ENCODE measurements around the gene STK32B. TPM values are rescaled to one million over a fixed set of nuclear protein-coding genes. Genes with fewer than 3 reads are reported as not detected.

STK32B gene
- total RNA-seq, 1 donor from 2014 or later, result 2.5 TPM

DNA sequence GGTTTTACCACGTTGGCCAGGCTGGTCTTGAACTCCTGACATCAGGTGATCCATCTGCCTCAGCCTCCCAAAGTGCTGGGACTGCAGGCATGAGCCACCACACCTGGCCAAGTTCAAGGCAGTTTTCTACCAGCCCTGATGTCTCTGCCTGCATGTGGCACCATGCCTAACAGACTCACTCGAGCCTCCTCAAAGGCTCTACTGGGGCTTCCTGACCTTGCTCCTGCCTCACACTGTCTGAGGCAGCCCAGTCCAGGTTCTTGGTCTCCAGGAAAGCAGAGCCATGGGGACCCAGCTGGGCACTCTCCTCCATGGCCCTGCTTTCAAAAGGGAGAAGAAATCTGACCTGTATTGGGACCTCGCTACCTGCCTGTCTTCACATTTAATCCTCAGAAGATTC lies 370.1 kb downstream of the STK32B start:
- no peak for TF ChIP-seq CTCF (IDR thresholded peaks at IDR 0.05; ENCODE audit: partially characterized antibody, unreplicated experiment)
- Mint-ChIP-seq H3K27ac (ENCODE audit: unreplicated experiment) (peak overlapping the region; percentile 63), H3K36me3 (ENCODE audit: unreplicated experiment) (peaks cover 8% of the 10 kb centered on the region), H3K27me3 (ENCODE audit: unreplicated experiment) (peaks cover 2% of the 10 kb centered on the region), H3K9me3 (ENCODE audit: unreplicated experiment) (peaks cover 3% of the 10 kb centered on the region), H3K4me1 (ENCODE audit: low read depth, unreplicated experiment) (no peaks in the 10 kb centered on the region), H3K4me3 (ENCODE audit: unreplicated experiment) (no peak overlapping the region)
- no peak for DNase-seq

GRCh38 chr4:5422195-5422594 lies 370.9 kb downstream of the STK32B start:
- Mint-ChIP-seq H3K27me3 (ENCODE audit: unreplicated experiment) (peaks cover 2% of the 10 kb centered on the region), H3K27ac (ENCODE audit: unreplicated experiment) (no peak overlapping the region), H3K4me3 (ENCODE audit: unreplicated experiment) (no peak overlapping the region), H3K9me3 (ENCODE audit: unreplicated experiment) (peaks cover 3% of the 10 kb centered on the region), H3K4me1 (ENCODE audit: low read depth, unreplicated experiment) (no peaks in the 10 kb centered on the region), H3K36me3 (ENCODE audit: unreplicated experiment) (peaks cover 4% of the 10 kb centered on the region)
- TF ChIP-seq CTCF (IDR thresholded peaks at IDR 0.05; ENCODE audit: partially characterized antibody, unreplicated experiment), result no peak
- DNase-seq, result no peak

GRCh38 chr4:5423670-5424069 lies 372.4 kb downstream of the STK32B start:
- H3K4me1 Mint-ChIP-seq (ENCODE audit: low read depth, unreplicated experiment), result no peaks in the 10 kb centered on the region
- H3K27ac Mint-ChIP-seq (ENCODE audit: unreplicated experiment), result no peak overlapping the region
- H3K27me3 Mint-ChIP-seq (ENCODE audit: unreplicated experiment), result peaks cover 2% of the 10 kb centered on the region
- H3K4me3 Mint-ChIP-seq (ENCODE audit: unreplicated experiment), result no peak overlapping the region
- H3K9me3 Mint-ChIP-seq (ENCODE audit: unreplicated experiment), result peaks cover 3% of the 10 kb centered on the region
- DNase-seq, result no peak
- no peak for TF ChIP-seq CTCF (IDR thresholded peaks at IDR 0.05; ENCODE audit: partially characterized antibody, unreplicated experiment)
- H3K36me3 Mint-ChIP-seq (ENCODE audit: unreplicated experiment), result no peaks in the 10 kb centered on the region

- no peak for TF ChIP-seq CTCF (IDR thresholded peaks at IDR 0.05; ENCODE audit: partially characterized antibody, unreplicated experiment)
- H3K36me3 Mint-ChIP-seq (ENCODE audit: unreplicated experiment), result no peaks in the 10 kb centered on the region
- no peak for DNase-seq
- no peaks in the 10 kb centered on the region for H3K4me1 Mint-ChIP-seq (ENCODE audit: low read depth, unreplicated experiment)
- H3K27me3 Mint-ChIP-seq (ENCODE audit: unreplicated experiment), result peaks cover 2% of the 10 kb centered on the region
- H3K27ac Mint-ChIP-seq (ENCODE audit: unreplicated experiment), result no peak overlapping the region
- peaks cover 3% of the 10 kb centered on the region for H3K9me3 Mint-ChIP-seq (ENCODE audit: unreplicated experiment)
- H3K4me3 Mint-ChIP-seq (ENCODE audit: unreplicated experiment), result no peak overlapping the region
Measured at GRCh38 chr4:5424211-5424610, 372.9 kb downstream of the STK32B start.

- TF ChIP-seq CTCF (IDR thresholded peaks at IDR 0.05; ENCODE audit: partially characterized antibody, unreplicated experiment), result no peak
- no peaks in the 10 kb centered on the region for H3K4me1 Mint-ChIP-seq (ENCODE audit: low read depth, unreplicated experiment)
- H3K4me3 Mint-ChIP-seq (ENCODE audit: unreplicated experiment), result no peak overlapping the region
- no peak overlapping the region for H3K27ac Mint-ChIP-seq (ENCODE audit: unreplicated experiment)
- peaks cover 2% of the 10 kb centered on the region for H3K27me3 Mint-ChIP-seq (ENCODE audit: unreplicated experiment)
- H3K9me3 Mint-ChIP-seq (ENCODE audit: unreplicated experiment), result peaks cover 3% of the 10 kb centered on the region
- no peaks in the 10 kb centered on the region for H3K36me3 Mint-ChIP-seq (ENCODE audit: unreplicated experiment)
- no peak for DNase-seq
Measured at GRCh38 chr4:5424901-5425300, 373.6 kb downstream of the STK32B start.

All from glutamatergic neuron (in vitro differentiated cells).